LNCaP clone FGC (cell line): ENCODE results near the gene OAS2.

Experiments
- DNase-seq: peaks from one replicate; pipeline ENCODE4 v3.0.0-alpha.2; 2011; ENCODE audit warnings: low read depth
- H3K4me3 ChIP-seq: 2 replicates; pipeline ENCODE4 v1.5.1; 2011; ENCODE audit warnings: mild to moderate bottlenecking, low read depth, low read length, control low read depth
- CTCF ChIP-seq: IDR thresholded peaks from 2 replicates; pipeline ENCODE4 v1.5.1; 2012; ENCODE audit warnings: mild to moderate bottlenecking; ENCODE audit not compliant: control insufficient read depth, insufficient read depth; ENCODE audit errors: extremely low read depth

The OAS2 gene

GRCh38 chr12:112973011-112973735 is 5.1 kb upstream of the OAS2 start:
- H3K4me3 ChIP-seq, result no peak overlapping the region
- no peak for TF ChIP-seq CTCF
- no peak for DNase-seq

DNA sequence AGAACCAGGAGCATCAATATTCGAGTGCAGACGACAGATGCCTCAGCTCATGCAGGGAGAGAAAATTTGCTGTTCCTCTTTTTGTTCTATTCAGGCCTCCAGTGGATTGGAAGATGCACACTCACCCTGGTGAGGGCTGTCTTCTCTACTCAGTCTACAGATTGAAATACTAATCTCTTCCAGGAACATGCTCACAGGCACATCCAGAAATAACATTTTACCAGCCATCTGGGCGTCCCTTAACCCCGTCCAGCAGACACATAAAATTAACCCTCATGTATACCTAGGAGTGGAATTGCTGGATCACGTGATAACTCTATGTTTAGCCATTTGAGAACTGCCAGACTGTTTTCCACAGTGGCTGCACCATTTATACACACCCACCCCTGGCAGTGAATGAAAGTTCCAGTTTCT is 4.5 kb upstream of the OAS2 start:
- no peak overlapping the region for H3K4me3 ChIP-seq
- no peak for TF ChIP-seq CTCF
- DNase-seq, result no peak

DNA sequence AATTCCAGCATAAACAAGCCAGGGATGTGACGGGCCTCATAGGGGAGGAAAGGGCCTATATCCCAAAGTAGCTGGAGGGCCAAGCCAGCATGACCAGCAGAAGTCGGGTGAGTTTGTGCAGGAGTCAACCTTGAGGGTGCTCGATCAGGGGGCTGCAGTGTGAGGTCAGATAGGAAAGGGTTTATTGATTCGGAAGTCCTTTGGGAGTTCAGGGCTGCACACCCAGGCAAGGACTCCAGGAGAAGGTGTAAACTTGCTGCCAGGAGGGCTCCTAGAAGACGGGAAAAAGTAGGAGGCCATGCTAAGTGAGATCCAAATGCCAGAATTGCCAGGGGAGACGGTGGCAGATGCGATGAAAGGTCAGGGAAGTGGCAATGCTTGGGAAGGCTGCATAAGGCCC is 3.4 kb upstream of the OAS2 start:
- DNase-seq, result no peak

GRCh38 chr12:112977139-112977538 is 1.2 kb upstream of the OAS2 start:
- no peak overlapping the region for H3K4me3 ChIP-seq
- TF ChIP-seq CTCF, result no peak
- DNase-seq, result no peak

More for the DNA sequence above, 3.4 kb upstream of the OAS2 start:
- H3K4me3 ChIP-seq, result no peak overlapping the region
- TF ChIP-seq CTCF, result no peak

DNA sequence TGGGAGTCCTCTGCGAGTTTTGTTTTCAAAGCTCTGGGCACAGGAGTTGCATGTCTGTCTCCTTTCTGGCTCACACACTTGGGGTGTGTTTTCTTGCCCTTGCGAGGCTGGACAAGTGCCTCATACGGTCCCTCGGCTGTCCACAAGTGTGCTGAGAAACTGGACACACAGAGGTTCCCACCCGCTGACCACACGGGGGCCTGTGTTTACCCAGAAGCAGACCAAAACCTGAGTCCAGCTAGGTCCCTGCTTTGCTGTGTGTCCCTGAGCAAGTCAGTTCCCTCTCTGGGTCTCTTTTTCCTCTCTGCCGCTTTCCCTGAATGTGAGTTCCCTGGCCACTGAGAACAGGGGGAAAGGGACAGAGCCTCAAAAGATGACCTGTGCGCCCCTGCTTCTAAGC is 678 bp upstream of the OAS2 start:
- DNase-seq, result no peak
- H3K4me3 ChIP-seq, result no peak overlapping the region
- TF ChIP-seq CTCF, result no peak

DNA sequence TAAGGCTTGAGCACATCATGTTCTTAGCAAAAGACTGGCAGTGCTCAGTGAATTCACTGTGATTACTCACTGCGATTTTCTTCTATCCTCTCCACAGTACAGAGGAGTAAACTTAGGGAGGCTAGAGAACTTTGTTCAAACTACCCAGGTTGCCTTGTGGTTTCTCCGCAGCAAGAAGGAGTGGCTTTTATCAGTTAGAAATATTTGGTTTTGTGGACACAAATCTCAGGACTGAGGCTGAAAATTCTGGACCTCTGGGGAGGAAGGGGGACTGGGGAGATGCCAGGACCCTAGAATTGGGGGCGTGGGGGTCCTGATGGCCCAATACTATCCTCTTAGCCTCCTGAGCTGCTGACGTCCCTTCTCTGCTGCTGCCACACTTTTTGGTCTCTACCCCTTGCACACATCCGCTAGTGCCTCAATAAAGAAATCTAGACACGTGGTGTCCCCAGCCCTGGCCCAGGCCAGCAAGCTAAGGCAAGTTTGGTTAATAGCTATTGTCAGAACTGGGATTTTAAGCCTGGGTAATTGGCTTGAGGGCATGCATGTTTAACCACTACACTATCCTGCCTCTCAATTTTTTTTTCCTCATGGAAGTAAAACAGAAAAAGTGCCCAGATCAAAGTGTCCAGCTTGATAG is 842 bp downstream of the OAS2 start:
- TF ChIP-seq CTCF, result no peak
- no peak for DNase-seq
- no peak overlapping the region for H3K4me3 ChIP-seq
